ENCODE results near the gene LYRM7.
"Not testable (repeated sequence)": the region's sequence is repeated elsewhere in the genome, so short reads cannot be mapped to it uniquely, and the experiment has no call there.

DNA sequence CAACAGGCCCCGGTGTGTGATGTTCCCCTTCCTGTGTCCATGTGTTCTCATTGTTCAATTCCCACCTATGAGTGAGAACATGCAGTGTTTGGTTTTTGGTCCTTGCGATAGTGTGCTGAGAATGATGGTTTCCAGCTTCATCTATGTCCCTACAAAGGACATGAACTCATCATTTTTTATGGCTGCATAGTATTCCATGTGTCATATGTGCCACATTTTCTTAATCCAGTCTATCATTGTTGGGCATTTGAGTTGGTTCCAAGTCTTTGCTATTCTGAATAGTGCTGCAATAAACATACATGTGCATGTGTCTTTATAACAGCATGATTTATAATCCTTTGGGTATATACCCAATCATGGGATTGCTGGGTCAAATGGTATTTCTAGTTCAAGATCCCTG is 37.7 kb upstream of the LYRM7 start:
- TF ChIP-seq, protein P1, sequence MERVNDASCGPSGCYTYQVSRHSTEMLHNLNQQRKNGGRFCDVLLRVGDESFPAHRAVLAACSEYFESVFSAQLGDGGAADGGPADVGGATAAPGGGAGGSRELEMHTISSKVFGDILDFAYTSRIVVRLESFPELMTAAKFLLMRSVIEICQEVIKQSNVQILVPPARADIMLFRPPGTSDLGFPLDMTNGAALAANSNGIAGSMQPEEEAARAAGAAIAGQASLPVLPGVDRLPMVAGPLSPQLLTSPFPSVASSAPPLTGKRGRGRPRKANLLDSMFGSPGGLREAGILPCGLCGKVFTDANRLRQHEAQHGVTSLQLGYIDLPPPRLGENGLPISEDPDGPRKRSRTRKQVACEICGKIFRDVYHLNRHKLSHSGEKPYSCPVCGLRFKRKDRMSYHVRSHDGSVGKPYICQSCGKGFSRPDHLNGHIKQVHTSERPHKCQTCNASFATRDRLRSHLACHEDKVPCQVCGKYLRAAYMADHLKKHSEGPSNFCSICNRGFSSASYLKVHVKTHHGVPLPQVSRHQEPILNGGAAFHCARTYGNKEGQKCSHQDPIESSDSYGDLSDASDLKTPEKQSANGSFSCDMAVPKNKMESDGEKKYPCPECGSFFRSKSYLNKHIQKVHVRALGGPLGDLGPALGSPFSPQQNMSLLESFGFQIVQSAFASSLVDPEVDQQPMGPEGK (tag by site-specific recombination; IDR thresholded peaks at IDR 0.05): not testable (repeated sequence)
- TF ChIP-seq, protein P2, sequence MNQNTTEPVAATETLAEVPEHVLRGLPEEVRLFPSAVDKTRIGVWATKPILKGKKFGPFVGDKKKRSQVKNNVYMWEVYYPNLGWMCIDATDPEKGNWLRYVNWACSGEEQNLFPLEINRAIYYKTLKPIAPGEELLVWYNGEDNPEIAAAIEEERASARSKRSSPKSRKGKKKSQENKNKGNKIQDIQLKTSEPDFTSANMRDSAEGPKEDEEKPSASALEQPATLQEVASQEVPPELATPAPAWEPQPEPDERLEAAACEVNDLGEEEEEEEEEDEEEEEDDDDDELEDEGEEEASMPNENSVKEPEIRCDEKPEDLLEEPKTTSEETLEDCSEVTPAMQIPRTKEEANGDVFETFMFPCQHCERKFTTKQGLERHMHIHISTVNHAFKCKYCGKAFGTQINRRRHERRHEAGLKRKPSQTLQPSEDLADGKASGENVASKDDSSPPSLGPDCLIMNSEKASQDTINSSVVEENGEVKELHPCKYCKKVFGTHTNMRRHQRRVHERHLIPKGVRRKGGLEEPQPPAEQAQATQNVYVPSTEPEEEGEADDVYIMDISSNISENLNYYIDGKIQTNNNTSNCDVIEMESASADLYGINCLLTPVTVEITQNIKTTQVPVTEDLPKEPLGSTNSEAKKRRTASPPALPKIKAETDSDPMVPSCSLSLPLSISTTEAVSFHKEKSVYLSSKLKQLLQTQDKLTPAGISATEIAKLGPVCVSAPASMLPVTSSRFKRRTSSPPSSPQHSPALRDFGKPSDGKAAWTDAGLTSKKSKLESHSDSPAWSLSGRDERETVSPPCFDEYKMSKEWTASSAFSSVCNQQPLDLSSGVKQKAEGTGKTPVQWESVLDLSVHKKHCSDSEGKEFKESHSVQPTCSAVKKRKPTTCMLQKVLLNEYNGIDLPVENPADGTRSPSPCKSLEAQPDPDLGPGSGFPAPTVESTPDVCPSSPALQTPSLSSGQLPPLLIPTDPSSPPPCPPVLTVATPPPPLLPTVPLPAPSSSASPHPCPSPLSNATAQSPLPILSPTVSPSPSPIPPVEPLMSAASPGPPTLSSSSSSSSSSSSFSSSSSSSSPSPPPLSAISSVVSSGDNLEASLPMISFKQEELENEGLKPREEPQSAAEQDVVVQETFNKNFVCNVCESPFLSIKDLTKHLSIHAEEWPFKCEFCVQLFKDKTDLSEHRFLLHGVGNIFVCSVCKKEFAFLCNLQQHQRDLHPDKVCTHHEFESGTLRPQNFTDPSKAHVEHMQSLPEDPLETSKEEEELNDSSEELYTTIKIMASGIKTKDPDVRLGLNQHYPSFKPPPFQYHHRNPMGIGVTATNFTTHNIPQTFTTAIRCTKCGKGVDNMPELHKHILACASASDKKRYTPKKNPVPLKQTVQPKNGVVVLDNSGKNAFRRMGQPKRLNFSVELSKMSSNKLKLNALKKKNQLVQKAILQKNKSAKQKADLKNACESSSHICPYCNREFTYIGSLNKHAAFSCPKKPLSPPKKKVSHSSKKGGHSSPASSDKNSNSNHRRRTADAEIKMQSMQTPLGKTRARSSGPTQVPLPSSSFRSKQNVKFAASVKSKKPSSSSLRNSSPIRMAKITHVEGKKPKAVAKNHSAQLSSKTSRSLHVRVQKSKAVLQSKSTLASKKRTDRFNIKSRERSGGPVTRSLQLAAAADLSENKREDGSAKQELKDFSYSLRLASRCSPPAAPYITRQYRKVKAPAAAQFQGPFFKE (tag by site-specific recombination; IDR thresholded peaks at IDR 0.05; ENCODE audit: borderline replicate concordance): not testable (repeated sequence)
- not testable (repeated sequence) for TF ChIP-seq MYNN (tag by site-specific recombination; IDR thresholded peaks at IDR 0.05; ENCODE audit: borderline replicate concordance); ZNF174 (tag by site-specific recombination; IDR thresholded peaks at IDR 0.05)
- TF ChIP-seq, protein P3, sequence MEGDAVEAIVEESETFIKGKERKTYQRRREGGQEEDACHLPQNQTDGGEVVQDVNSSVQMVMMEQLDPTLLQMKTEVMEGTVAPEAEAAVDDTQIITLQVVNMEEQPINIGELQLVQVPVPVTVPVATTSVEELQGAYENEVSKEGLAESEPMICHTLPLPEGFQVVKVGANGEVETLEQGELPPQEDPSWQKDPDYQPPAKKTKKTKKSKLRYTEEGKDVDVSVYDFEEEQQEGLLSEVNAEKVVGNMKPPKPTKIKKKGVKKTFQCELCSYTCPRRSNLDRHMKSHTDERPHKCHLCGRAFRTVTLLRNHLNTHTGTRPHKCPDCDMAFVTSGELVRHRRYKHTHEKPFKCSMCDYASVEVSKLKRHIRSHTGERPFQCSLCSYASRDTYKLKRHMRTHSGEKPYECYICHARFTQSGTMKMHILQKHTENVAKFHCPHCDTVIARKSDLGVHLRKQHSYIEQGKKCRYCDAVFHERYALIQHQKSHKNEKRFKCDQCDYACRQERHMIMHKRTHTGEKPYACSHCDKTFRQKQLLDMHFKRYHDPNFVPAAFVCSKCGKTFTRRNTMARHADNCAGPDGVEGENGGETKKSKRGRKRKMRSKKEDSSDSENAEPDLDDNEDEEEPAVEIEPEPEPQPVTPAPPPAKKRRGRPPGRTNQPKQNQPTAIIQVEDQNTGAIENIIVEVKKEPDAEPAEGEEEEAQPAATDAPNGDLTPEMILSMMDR (tag by site-specific recombination; IDR thresholded peaks at IDR 0.05): not testable (repeated sequence)
